ENCODE results near the gene GARNL3. TPM values are rescaled to one million over a fixed set of nuclear protein-coding genes. Genes with fewer than 3 reads are reported as not detected.
A peak's percentile ranks its signal among the peaks of the same experiment; 100 is the strongest.

The GARNL3 gene
- total RNA-seq, 4 donors from 2014 or later, result 8.9 to 17.9 (median 12.2) TPM

DNA sequence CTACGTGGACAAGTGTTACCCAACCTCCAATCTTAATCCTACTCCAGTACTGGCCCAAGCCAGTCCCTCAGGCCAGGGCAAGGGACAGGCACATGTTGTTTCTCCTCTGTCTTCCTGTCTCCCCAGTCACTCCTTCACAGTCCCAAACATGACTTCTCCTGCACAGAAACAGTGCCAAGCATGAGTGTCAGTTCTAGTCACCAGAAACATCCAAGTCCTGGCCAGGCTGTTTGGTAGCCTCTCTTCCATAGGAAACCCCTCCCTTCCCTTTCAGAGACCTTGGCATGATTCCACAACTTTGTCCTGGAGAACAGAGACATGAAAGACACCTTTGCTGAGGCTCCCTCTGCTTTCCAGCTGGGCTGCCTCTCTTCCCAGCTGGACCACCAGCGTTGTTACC is 76.1 kb downstream of the GARNL3 start:
- Histone ChIP-seq H3K4me1 (peaks cover 36 to 50% (median 41%) of the 10 kb centered on the region in 4 donors), H3K4me3 (no peak overlapping the region), H3K27me3 (no peaks in the 10 kb centered on the region), H3K27ac (replicated peaks in 1 of 4) (peak overlapping the region in 2 of 4 donors; percentile 8 to 11), H3K9me3 (no peaks in the 10 kb centered on the region), H3K36me3 (peaks cover 0 to 61% (median 12%) of the 10 kb centered on the region in 4 donors)
- WGBS, result 76% methylated on average over 2 of the region's 2 CpGs
- intact Hi-C loops (cut with DNase I), result loop anchor here (5.0 kb wide), 1 partner anchor 398 kb away; no protein-coding TSS in a partner anchor
- no peak for DNase-seq (ENCODE audit: extremely low spot score)
- TF ChIP-seq POLR2AphosphoS5 (IDR thresholded peaks at IDR 0.05) (no peak), POLR2A (IDR thresholded peaks at IDR 0.05; ENCODE audit: low read depth) (no peak), EP300 (IDR thresholded peaks at IDR 0.05) (no peak)
- TF ChIP-seq, protein P1, sequence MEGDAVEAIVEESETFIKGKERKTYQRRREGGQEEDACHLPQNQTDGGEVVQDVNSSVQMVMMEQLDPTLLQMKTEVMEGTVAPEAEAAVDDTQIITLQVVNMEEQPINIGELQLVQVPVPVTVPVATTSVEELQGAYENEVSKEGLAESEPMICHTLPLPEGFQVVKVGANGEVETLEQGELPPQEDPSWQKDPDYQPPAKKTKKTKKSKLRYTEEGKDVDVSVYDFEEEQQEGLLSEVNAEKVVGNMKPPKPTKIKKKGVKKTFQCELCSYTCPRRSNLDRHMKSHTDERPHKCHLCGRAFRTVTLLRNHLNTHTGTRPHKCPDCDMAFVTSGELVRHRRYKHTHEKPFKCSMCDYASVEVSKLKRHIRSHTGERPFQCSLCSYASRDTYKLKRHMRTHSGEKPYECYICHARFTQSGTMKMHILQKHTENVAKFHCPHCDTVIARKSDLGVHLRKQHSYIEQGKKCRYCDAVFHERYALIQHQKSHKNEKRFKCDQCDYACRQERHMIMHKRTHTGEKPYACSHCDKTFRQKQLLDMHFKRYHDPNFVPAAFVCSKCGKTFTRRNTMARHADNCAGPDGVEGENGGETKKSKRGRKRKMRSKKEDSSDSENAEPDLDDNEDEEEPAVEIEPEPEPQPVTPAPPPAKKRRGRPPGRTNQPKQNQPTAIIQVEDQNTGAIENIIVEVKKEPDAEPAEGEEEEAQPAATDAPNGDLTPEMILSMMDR (IDR thresholded peaks at IDR 0.05), result no peak

DNA sequence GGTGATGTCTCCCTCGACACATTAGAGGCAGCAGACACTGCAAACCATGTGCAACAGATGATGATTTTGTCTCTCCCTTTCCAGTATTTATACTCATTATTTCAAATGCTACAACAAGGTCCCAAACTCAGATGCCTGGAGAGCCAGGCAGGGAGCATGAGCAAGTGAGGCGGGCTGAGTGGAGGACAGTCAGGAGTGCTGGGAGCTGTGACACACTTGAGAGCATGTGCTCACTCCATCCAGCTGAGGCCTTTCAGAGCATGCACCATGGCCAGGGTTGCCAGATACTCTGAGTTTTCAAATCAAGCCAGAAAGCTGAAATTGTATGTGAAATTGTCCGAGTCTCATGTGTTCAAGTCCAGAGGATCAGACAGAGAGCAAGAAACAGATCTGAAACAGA is 76.6 kb downstream of the GARNL3 start:
- intact Hi-C loops (cut with DNase I), result loop anchor here (5.0 kb wide), 1 partner anchor 399 kb away; no protein-coding TSS in a partner anchor
- peak overlapping the region in 2 of 4 donors; percentile 8 to 32 for H3K27ac ChIP-seq (replicated peaks in 1 of 4)
- H3K9me3 ChIP-seq, result no peaks in the 10 kb centered on the region
- H3K4me3 ChIP-seq, result no peak overlapping the region
- H3K4me1 ChIP-seq, result peaks cover 32 to 45% (median 37%) of the 10 kb centered on the region in 4 donors
- no peak for TF ChIP-seq POLR2AphosphoS5 (IDR thresholded peaks at IDR 0.05)
- no peak for TF ChIP-seq EP300 (IDR thresholded peaks at IDR 0.05)
- TF ChIP-seq, protein P1 (IDR thresholded peaks at IDR 0.05), result no peak
- no peak for TF ChIP-seq POLR2A (IDR thresholded peaks at IDR 0.05; ENCODE audit: low read depth)
- 86% methylated on average over 3 of the region's 3 CpGs for WGBS
- H3K27me3 ChIP-seq, result no peaks in the 10 kb centered on the region
- H3K36me3 ChIP-seq, result peaks cover 0 to 61% (median 13%) of the 10 kb centered on the region in 4 donors
- no peak for DNase-seq (ENCODE audit: extremely low spot score)

DNA sequence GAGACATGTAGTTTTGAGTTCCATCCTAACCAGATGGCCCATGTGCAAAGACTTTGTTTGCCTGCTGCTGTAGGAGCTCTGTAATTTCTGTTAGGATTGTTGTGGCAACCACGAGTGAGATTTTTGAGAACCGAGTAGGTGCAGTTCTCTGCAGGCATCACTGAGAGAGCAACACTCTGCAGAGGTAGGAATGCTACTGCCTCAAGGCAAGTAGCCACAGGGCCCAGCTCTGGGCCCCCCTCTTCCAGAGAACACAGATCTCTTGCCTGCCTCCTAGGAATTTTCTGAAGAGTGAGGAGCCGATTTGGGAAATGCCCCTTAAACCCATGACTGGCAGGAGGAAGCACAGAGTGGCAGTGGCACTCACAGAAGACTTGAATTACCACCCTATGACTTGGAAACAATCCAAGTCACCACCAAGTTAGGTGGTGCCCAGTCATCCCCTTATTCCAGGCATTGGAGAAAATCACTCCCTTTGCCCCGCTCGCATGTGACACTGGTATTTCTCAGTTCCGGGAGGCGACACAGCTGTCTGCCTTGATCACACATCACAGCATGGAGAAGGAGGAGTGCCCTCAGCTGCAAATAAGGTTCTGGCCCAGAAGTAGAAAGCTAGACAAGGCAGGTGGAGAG is 79.9 kb downstream of the GARNL3 start:
- peaks cover 14 to 21% (median 17%) of the 10 kb centered on the region in 4 donors for H3K4me1 ChIP-seq
- 59% methylated on average over 7 of the region's 7 CpGs for WGBS
- no peak overlapping the region for H3K4me3 ChIP-seq
- DNase-seq (ENCODE audit: extremely low spot score), result no peak
- peaks cover 0 to 69% (median 17%) of the 10 kb centered on the region in 4 donors for H3K36me3 ChIP-seq
- TF ChIP-seq POLR2A (IDR thresholded peaks at IDR 0.05; ENCODE audit: low read depth), result no peak
- no peak overlapping the region for H3K27ac ChIP-seq (replicated peaks in 1 of 4)
- no peaks in the 10 kb centered on the region for H3K27me3 ChIP-seq
- intact Hi-C loops (cut with DNase I), result loop anchor here (5.0 kb wide), 1 partner anchor 402 kb away; no protein-coding TSS in a partner anchor
- H3K9me3 ChIP-seq, result no peaks in the 10 kb centered on the region

DNA sequence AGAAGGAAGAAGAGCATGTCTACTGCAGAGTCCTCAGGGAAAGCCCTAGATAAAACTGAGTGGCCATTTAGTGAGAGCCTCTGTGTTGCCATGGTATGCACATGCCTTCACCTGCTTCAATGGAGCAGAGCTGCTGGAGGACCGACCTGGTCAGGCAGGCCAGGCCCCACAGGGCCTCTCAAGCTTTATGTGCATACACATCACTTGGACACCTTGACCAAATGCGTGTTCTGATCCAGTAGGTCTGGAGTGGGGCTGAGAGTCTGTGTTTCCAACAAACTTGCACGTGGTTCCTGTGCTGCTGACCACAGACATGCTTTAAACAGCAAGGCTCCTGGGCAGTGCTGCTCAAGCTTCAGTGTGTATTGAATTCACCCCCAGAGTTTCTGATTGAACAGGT is 81.0 kb downstream of the GARNL3 start:
- WGBS, result 93% methylated on average over 3 of the region's 3 CpGs

DNA sequence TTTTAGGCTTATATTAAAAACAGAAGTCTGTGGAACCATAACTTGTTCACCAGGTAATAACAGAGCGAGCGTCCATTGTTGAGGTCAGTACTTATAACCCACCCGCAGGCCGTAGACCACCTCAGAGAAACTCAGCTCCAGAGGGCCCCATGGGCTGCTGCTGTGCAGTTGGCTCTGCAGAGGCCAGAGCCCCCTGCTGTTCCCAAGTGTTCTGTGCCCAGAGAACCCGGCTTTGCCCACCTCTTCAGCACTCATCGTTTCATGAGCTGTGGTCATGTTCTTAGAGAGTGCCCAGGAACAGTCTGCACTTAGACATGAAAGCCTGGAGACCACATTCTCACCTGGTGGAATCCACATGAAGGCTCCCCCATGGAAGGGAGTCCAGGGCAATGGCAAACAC is 82.0 kb downstream of the GARNL3 start:
- no peak for DNase-seq (ENCODE audit: extremely low spot score)
- H3K36me3 ChIP-seq, result peaks cover 0 to 48% (median 11%) of the 10 kb centered on the region in 4 donors
- H3K4me1 ChIP-seq, result peaks cover 0 to under 1% (median under 1%) of the 10 kb centered on the region in 4 donors
- H3K4me3 ChIP-seq, result no peak overlapping the region
- 94% methylated on average over 4 of the region's 6 CpGs for WGBS
- TF ChIP-seq EP300 (IDR thresholded peaks at IDR 0.05) (no peak), POLR2A (IDR thresholded peaks at IDR 0.05; ENCODE audit: low read depth) (no peak), POLR2AphosphoS5 (IDR thresholded peaks at IDR 0.05) (no peak)
- TF ChIP-seq, protein P1 (IDR thresholded peaks at IDR 0.05), result no peak
- H3K9me3 ChIP-seq, result no peaks in the 10 kb centered on the region
- H3K27ac ChIP-seq (replicated peaks in 1 of 4), result no peak overlapping the region
- H3K27me3 ChIP-seq, result no peaks in the 10 kb centered on the region
- intact Hi-C loops (cut with DNase I), result loop anchor here (5.0 kb wide), 1 partner anchor 129 kb away; no protein-coding TSS in a partner anchor

More for the DNA sequence above, 81.0 kb downstream of the GARNL3 start:
- H3K4me3 ChIP-seq, result no peak overlapping the region
- intact Hi-C loops (cut with DNase I), result loop anchor here (5.0 kb wide), 1 partner anchor 128 kb away; no protein-coding TSS in a partner anchor
- no peaks in the 10 kb centered on the region for H3K9me3 ChIP-seq
- DNase-seq (ENCODE audit: extremely low spot score), result no peak
- peaks cover 9 to 11% (median 10%) of the 10 kb centered on the region in 4 donors for H3K4me1 ChIP-seq
- peaks cover 0 to 59% (median 12%) of the 10 kb centered on the region in 4 donors for H3K36me3 ChIP-seq
- H3K27ac ChIP-seq (replicated peaks in 1 of 4), result no peak overlapping the region
- TF ChIP-seq EP300 (IDR thresholded peaks at IDR 0.05) (no peak), POLR2AphosphoS5 (IDR thresholded peaks at IDR 0.05) (no peak), POLR2A (IDR thresholded peaks at IDR 0.05; ENCODE audit: low read depth) (no peak)
- TF ChIP-seq, protein P1 (IDR thresholded peaks at IDR 0.05), result no peak
- H3K27me3 ChIP-seq, result no peaks in the 10 kb centered on the region
